IPS-20b (cell line): ENCODE measurements around the gene AKIRIN1.
"Not testable (repeated sequence)": the region's sequence is repeated elsewhere in the genome, so short reads cannot be mapped to it uniquely, and the experiment has no call there.

Experiments used
- H3K27ac ChIP-seq: one replicate; pipeline ENCODE4 v1.5.1; 2013; ENCODE audit warnings: low read length
- H3K27me3 ChIP-seq: 2 replicates; pipeline ENCODE4 v1.6.1; 2013; ENCODE audit warnings: mild to moderate bottlenecking, low read length, inconsistent platforms; ENCODE audit not compliant: insufficient read depth
- H3K36me3 ChIP-seq: 2 replicates; pipeline ENCODE4 v1.6.1; 2013; ENCODE audit warnings: low read depth, mild to moderate bottlenecking, inconsistent platforms, low read length, moderate library complexity; ENCODE audit not compliant: insufficient read depth
- H3K4me1 ChIP-seq: 2 replicates; pipeline ENCODE4 v1.6.1; 2013; ENCODE audit warnings: mild to moderate bottlenecking, control low read depth, inconsistent platforms, low read length, moderate library complexity; ENCODE audit not compliant: insufficient read depth
- H3K4me3 ChIP-seq: 2 replicates; pipeline ENCODE4 v1.5.1; 2013; ENCODE audit warnings: mild to moderate bottlenecking, low read length, inconsistent platforms
- H3K9ac ChIP-seq: 2 replicates; pipeline ENCODE4 v1.6.1; 2013; ENCODE audit warnings: low read depth, mild to moderate bottlenecking, inconsistent platforms, low read length, moderate library complexity
- H3K9me3 ChIP-seq: 2 replicates; pipeline ENCODE4 v1.6.1; 2013; ENCODE audit warnings: mild to moderate bottlenecking, low read depth, low read length, inconsistent platforms; ENCODE audit not compliant: insufficient read depth

The AKIRIN1 gene

GRCh38 chr1:38990738-38991637, at the start of gene AKIRIN1:
TSS of gene AKIRIN1 (plus strand) at chr1:38991276. CDS start at chr1:38991381, 105 bp downstream.
- Histone ChIP-seq H3K27ac (peak within 1 kb of the TSS; percentile 71), H3K4me1 (peaks cover 29% of the 10 kb centered on the region), H3K4me3 (peak within 1 kb of the TSS; percentile 100), H3K9ac (peak within 1 kb of the TSS; percentile 97), H3K36me3 (peaks cover 40% of the 10 kb centered on the region), H3K27me3 (no peaks in the 10 kb centered on the region), H3K9me3 (no peaks in the 10 kb centered on the region)

- Histone ChIP-seq H3K27ac (no peak within 1 kb of the TSS), H3K9ac (no peak within 1 kb of the TSS), H3K9me3 (no peaks in the 10 kb centered on the region), H3K4me3 (peak within 1 kb of the TSS; percentile 24; the same call in 1 of the 2 replicates), H3K4me1 (no peaks in the 10 kb centered on the region; the same call in 1 of the 2 replicates), H3K36me3 (no peaks in the 10 kb centered on the region), H3K27me3 (no peaks in the 10 kb centered on the region)
These were observed 49.5 kb upstream of the AKIRIN1 start, which contains the start of gene RHBDL2 for GRCh38 chr1:38941527-38942019. TSS of gene RHBDL2 (minus strand) at chr1:38941830. CDS start at chr1:38919212, 22,618 bp downstream.

- Histone ChIP-seq H3K9me3 (no peaks in the 10 kb centered on the region; the same call in 1 of the 2 replicates), H3K27me3 (no peaks in the 10 kb centered on the region), H3K36me3 (no peaks in the 10 kb centered on the region), H3K4me3 (no peak overlapping the region), H3K9ac (no peak overlapping the region), H3K4me1 (no peaks in the 10 kb centered on the region; the same call in 1 of the 2 replicates), H3K27ac (no peak overlapping the region)
These were observed 48.2 kb upstream of the AKIRIN1 start for GRCh38 chr1:38942664-38943428.

- no peak overlapping the region for H3K9ac ChIP-seq
- no peak overlapping the region for H3K4me3 ChIP-seq
- no peaks in the 10 kb centered on the region; the same call in 1 of the 2 replicates for H3K9me3 ChIP-seq
- no peaks in the 10 kb centered on the region; the same call in 1 of the 2 replicates for H3K4me1 ChIP-seq
- H3K36me3 ChIP-seq: no peaks in the 10 kb centered on the region
- H3K27ac ChIP-seq: no peak overlapping the region
- H3K27me3 ChIP-seq: no peaks in the 10 kb centered on the region
These were observed 46.5 kb upstream of the AKIRIN1 start for GRCh38 chr1:38944547-38944946.

- Histone ChIP-seq H3K27ac (no peak overlapping the region), H3K4me3 (no peak overlapping the region), H3K9me3 (no peaks in the 10 kb centered on the region; the same call in 1 of the 2 replicates)
These were observed 40.5 kb upstream of the AKIRIN1 start for GRCh38 chr1:38950553-38950952.

GRCh38 chr1:38953433-38953860, 37.6 kb upstream of the AKIRIN1 start:
- peak overlapping the region; percentile 40; the same call in 1 of the 2 replicates for H3K9ac ChIP-seq
- peak overlapping the region; percentile 11 for H3K27ac ChIP-seq
- peak overlapping the region; percentile 36; the same call in 1 of the 2 replicates for H3K4me3 ChIP-seq
- H3K4me1 ChIP-seq: peaks cover 4% of the 10 kb centered on the region; the same call in 1 of the 2 replicates
- no peaks in the 10 kb centered on the region for H3K36me3 ChIP-seq
- no peaks in the 10 kb centered on the region for H3K9me3 ChIP-seq
- H3K27me3 ChIP-seq: no peaks in the 10 kb centered on the region

More at GRCh38 chr1:38950553-38950952, 40.5 kb upstream of the AKIRIN1 start:
- Histone ChIP-seq H3K4me1 (peaks cover 4% of the 10 kb centered on the region; the same call in 1 of the 2 replicates), H3K36me3 (no peaks in the 10 kb centered on the region), H3K27me3 (no peaks in the 10 kb centered on the region), H3K9ac (no peak overlapping the region)

- no peaks in the 10 kb centered on the region for H3K27me3 ChIP-seq
- H3K9me3 ChIP-seq: no peaks in the 10 kb centered on the region
- H3K36me3 ChIP-seq: no peaks in the 10 kb centered on the region
- no peak overlapping the region for H3K9ac ChIP-seq
- H3K27ac ChIP-seq: no peak overlapping the region
- H3K4me3 ChIP-seq: no peak overlapping the region
- H3K4me1 ChIP-seq: 0 out of 2 replicates have a peak, but pooled peaks cover 4% of the 10 kb centered on the region
These were observed 32.1 kb upstream of the AKIRIN1 start for GRCh38 chr1:38958967-38959366.

GRCh38 chr1:38962113-38962512, 29.0 kb upstream of the AKIRIN1 start:
- Histone ChIP-seq H3K9me3 (no peaks in the 10 kb centered on the region), H3K27me3 (no peaks in the 10 kb centered on the region), H3K4me3 (no peak overlapping the region), H3K27ac (no peak overlapping the region), H3K9ac (no peak overlapping the region), H3K36me3 (no peaks in the 10 kb centered on the region), H3K4me1 (0 out of 2 replicates have a peak, but pooled peaks cover 4% of the 10 kb centered on the region)

- no peak overlapping the region for H3K27ac ChIP-seq
These were observed 28.5 kb upstream of the AKIRIN1 start for GRCh38 chr1:38962560-38962959.

GRCh38 chr1:38964140-38964548, 26.9 kb upstream of the AKIRIN1 start:
- Histone ChIP-seq H3K36me3 (no peaks in the 10 kb centered on the region), H3K9ac (no peak overlapping the region), H3K27ac (no peak overlapping the region), H3K27me3 (no peaks in the 10 kb centered on the region), H3K4me3 (no peak overlapping the region), H3K9me3 (no peaks in the 10 kb centered on the region), H3K4me1 (0 out of 2 replicates have a peak, but pooled peaks cover under 1% of the 10 kb centered on the region)

More at GRCh38 chr1:38962560-38962959, 28.5 kb upstream of the AKIRIN1 start:
- Histone ChIP-seq H3K4me1 (0 out of 2 replicates have a peak, but pooled peaks cover 4% of the 10 kb centered on the region), H3K4me3 (no peak overlapping the region), H3K36me3 (no peaks in the 10 kb centered on the region), H3K9ac (no peak overlapping the region), H3K9me3 (no peaks in the 10 kb centered on the region), H3K27me3 (no peaks in the 10 kb centered on the region)

GRCh38 chr1:38973145-38973544, 17.9 kb upstream of the AKIRIN1 start:
- not testable (repeated sequence) for H3K27me3 ChIP-seq, H3K36me3 ChIP-seq

More at GRCh38 chr1:38973145-38973544, 17.9 kb upstream of the AKIRIN1 start:
- H3K9ac ChIP-seq, H3K9me3 ChIP-seq, H3K4me3 ChIP-seq, H3K4me1 ChIP-seq, H3K27ac ChIP-seq: not testable (repeated sequence)
